ENCODE measurements around the gene SLC8A3.

GRCh38 chr14:70084226-70084625 lies 104.5 kb downstream of the SLC8A3 start:
- TF ChIP-seq CTCF (IDR thresholded peaks at IDR 0.05) (no peak), POLR2A (IDR thresholded peaks at IDR 0.05) (no peak)
